ENCODE measurements around the gene RUSC1. TPM values are rescaled to one million over a fixed set of nuclear protein-coding genes. Genes with fewer than 3 reads are reported as not detected.

The RUSC1 gene
- total and polyA plus RNA-seq, 2 donors (not counting 3 experiments of a cell fraction or from before 2014, with no cell fraction given): 42.4 to 46.6 TPM

- no peaks in the 10 kb centered on the region for H3K4me1 ChIP-seq (ENCODE audit: control insufficient read depth, extremely low read depth, insufficient read depth, low read length)
- no peak overlapping the region for H3K27ac ChIP-seq (ENCODE audit: insufficient read depth, low read depth, low read length)
- no peak overlapping the region for H3K4me3 ChIP-seq (replicated peaks in 1 of 3; ENCODE audit: insufficient read depth in 1 of 3, low read depth in 1 of 3, low read length in 3 of 3)
- no peak for DNase-seq (ENCODE audit: low read depth, low spot score)
- POLR2A ChIA-PET: no interaction called here
- no peak overlapping the region for H3K4me2 ChIP-seq (ENCODE audit: insufficient read depth, low read length)
- CTCF ChIA-PET: interaction anchor here (1.1 to 1.2 kb wide), 3 partner anchors 9 to 35 kb away, joined by 3 read pairs; no protein-coding TSS in a partner anchor
- dilution Hi-C loops (cut with MboI; ENCODE audit: extremely low pct_ligation_motif_present, low sequenced_read_pairs) (no loop called here), intact Hi-C loops (cut with micrococcal nuclease) (no loop called here)
- H3K9ac ChIP-seq (replicated peaks; ENCODE audit: extremely low read depth, insufficient read depth, low read length): no peak overlapping the region
- no peaks in the 10 kb centered on the region for H3K79me2 ChIP-seq (ENCODE audit: control insufficient read depth, insufficient read depth, low read length)
- TF ChIP-seq POLR2AphosphoS5 (IDR thresholded peaks at IDR 0.05; ENCODE audit: insufficient read depth, low read depth, low read length) (no peak), EZH2 (IDR thresholded peaks at IDR 0.05; ENCODE audit: borderline replicate concordance, low read depth, low read length, severe bottlenecking) (no peak), POLR2A (IDR thresholded peaks at IDR 0.05; ENCODE audit: low read depth, low read length) (no peak), MYC (IDR thresholded peaks at IDR 0.05; ENCODE audit: low read depth, low read length) (no peak), FOS (IDR thresholded peaks at IDR 0.05; ENCODE audit: borderline replicate concordance, insufficient read depth, low read length) (no peak), MAX (IDR thresholded peaks at IDR 0.05; ENCODE audit: insufficient read depth, insufficient read length) (no peak), JUN (IDR thresholded peaks at IDR 0.05; ENCODE audit: borderline replicate concordance, insufficient read depth, insufficient read length, low read depth) (no peak), CTCF (IDR thresholded peaks at IDR 0.05; ENCODE audit: extremely low read depth in 1 of 2, insufficient read depth in 1 of 2, low read depth in 1 of 2, low read length in 2 of 2) (no peak), GATA2 (IDR thresholded peaks at IDR 0.05; ENCODE audit: insufficient read depth, insufficient read length, low read depth, low read length) (no peak)
- no peaks in the 10 kb centered on the region for H4K20me1 ChIP-seq (replicated peaks; ENCODE audit: control insufficient read depth, extremely low read depth, insufficient read depth, low read length)
- BruUV-seq (replicated peaks): no TSS peak
- no peak for FAIRE-seq
- no peaks in the 10 kb centered on the region for H3K36me3 ChIP-seq (ENCODE audit: control insufficient read depth in 2 of 2, extremely low read depth in 1 of 2, insufficient read depth in 2 of 2, low read length in 2 of 2)
- H3K27me3 ChIP-seq (ENCODE audit: control insufficient read depth in 2 of 2, insufficient read depth in 2 of 2, low read length in 2 of 2): peaks cover 0 to 1% of the 10 kb centered on the region in 2 experiments
- no peak overlapping the region for H2AFZ ChIP-seq (ENCODE audit: low read depth, low read length)
- H3K9me1 ChIP-seq (replicated peaks; ENCODE audit: control insufficient read depth, extremely low read depth, insufficient read depth, low read length): no peaks in the 10 kb centered on the region
- no peaks in the 10 kb centered on the region for H3K9me3 ChIP-seq (replicated peaks; ENCODE audit: control insufficient read depth, insufficient read depth, low read length)
Observed at GRCh38 chr1:155286544-155286943, 34.1 kb upstream of the RUSC1 start.

Data from endothelial cell of umbilical vein (primary cell).